NCI-H2171 treated with DMSO at 0.1 percent for 48 hours (cell line): ENCODE data around the gene NLRP1.
A peak's percentile ranks its signal among the peaks of the same experiment; 100 is the strongest.

ENCODE experiments used
- DNase-seq: peaks from one replicate; lab custom pipeline; 2025; lab: John Stamatoyannopoulos, UW

Gene NLRP1

GRCh38 chr17:5584383-5585286, at the start of gene NLRP1:
Gene NLRP1, minus strand, starts transcription at chr17:5584509. Its CDS starts 552 bp downstream, at chr17:5583957.
- peak; percentile 55 for DNase-seq

- DNase-seq, result no peak
Measured at GRCh38 chr17:5631958-5632590, 47.8 kb upstream of the NLRP1 start.

GRCh38 chr17:5630434-5630833, 46.1 kb upstream of the NLRP1 start:
- no peak for DNase-seq

- no peak for DNase-seq
Measured at GRCh38 chr17:5629128-5629527, 44.8 kb upstream of the NLRP1 start.

GRCh38 chr17:5628262-5628661, 44.0 kb upstream of the NLRP1 start:
- DNase-seq, result no peak

GRCh38 chr17:5624211-5624610, 39.9 kb upstream of the NLRP1 start:
- no peak for DNase-seq

GRCh38 chr17:5621729-5622128, 37.4 kb upstream of the NLRP1 start:
- no peak for DNase-seq

- DNase-seq, result no peak
Measured at GRCh38 chr17:5621026-5621425, 36.7 kb upstream of the NLRP1 start.

- peak; percentile 99 for DNase-seq
Measured at GRCh38 chr17:5619088-5619740, 34.9 kb upstream of the NLRP1 start.

GRCh38 chr17:5618476-5618875, 34.2 kb upstream of the NLRP1 start:
- DNase-seq, result no peak

- no peak for DNase-seq
Measured at GRCh38 chr17:5615476-5615875, 31.2 kb upstream of the NLRP1 start.

GRCh38 chr17:5610956-5611355, 26.6 kb upstream of the NLRP1 start:
- no peak for DNase-seq

- no peak for DNase-seq
Measured at GRCh38 chr17:5608399-5609112, 24.2 kb upstream of the NLRP1 start.

- no peak for DNase-seq
Measured at GRCh38 chr17:5607946-5608345, 23.6 kb upstream of the NLRP1 start.

- no peak for DNase-seq
Measured at GRCh38 chr17:5605452-5605851, 21.1 kb upstream of the NLRP1 start.

GRCh38 chr17:5600041-5600440, 15.7 kb upstream of the NLRP1 start:
- DNase-seq, result no peak

- no peak for DNase-seq
Measured at GRCh38 chr17:5598457-5598856, 14.1 kb upstream of the NLRP1 start.

- DNase-seq, result no peak
Measured at GRCh38 chr17:5596421-5596820, 12.1 kb upstream of the NLRP1 start.

- DNase-seq, result no peak
Measured at GRCh38 chr17:5595831-5596230, 11.5 kb upstream of the NLRP1 start.

GRCh38 chr17:5592382-5592781, 8.1 kb upstream of the NLRP1 start:
- peak; percentile 63 for DNase-seq

- no peak for DNase-seq
Measured at GRCh38 chr17:5591966-5592365, 7.7 kb upstream of the NLRP1 start.

GRCh38 chr17:5588584-5588983, 4.3 kb upstream of the NLRP1 start:
- no peak for DNase-seq
